Stomach (tissue), 4 donors: Measurements from ENCODE around the gene THY1.

Experiments
- EP300 ChIP-seq: sonication (generic); formaldehyde crosslinking; IDR thresholded peaks from one replicate; pipeline ENCODE4 v1.6.1; 2017; ENCODE audit warnings: antibody characterized with exemption
- POLR2A ChIP-seq, 4 donors: fragments of 450-650 bp; IDR thresholded peaks; one replicate each; pipeline ENCODE4 v1.6.1; 2016; ENCODE audit warnings: antibody characterized with exemption in 4 of 4, control low read depth in 2 of 4, mild to moderate bottlenecking in 1 of 4, moderate library complexity in 1 of 4
- POLR2AphosphoS5 ChIP-seq, 3 donors: sonication (generic); formaldehyde crosslinking; IDR thresholded peaks; one replicate each; pipeline ENCODE4 v1.6.1; 2016; ENCODE audit warnings: antibody characterized with exemption in 3 of 3
- TF ChIP-seq, protein P1 (sequence below), 7 experiments: fragments of 450-650 bp in 4 of 7; fragments of 200-600 bp in 3 of 7; sonication (generic) in 3 of 7; IDR thresholded peaks; one replicate each; pipeline ENCODE4 v1.5.1; 2016 to 2019; ENCODE audit warnings: antibody characterized with exemption in 7 of 7, control low read depth in 2 of 7, mild to moderate bottlenecking in 1 of 7

DNA sequence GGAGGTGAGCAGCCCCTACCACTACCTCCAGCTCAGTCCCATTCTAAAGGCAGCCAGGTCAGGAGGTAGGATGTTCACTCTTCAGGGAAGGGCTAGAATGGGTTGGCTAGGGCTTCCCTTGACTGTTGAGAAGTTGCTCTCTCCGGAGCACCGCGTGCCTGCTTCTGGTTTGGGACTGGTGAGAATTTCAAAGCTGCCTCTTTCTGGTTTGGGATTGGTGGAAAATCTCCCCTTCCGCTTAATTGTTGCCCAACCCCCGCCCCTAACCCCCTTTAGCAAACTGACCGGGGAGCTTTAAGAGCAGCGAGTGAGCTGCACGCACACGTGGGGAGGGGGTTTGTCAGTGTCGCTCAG is 42.2 kb downstream of the THY1 start:
- TF ChIP-seq, protein P1, sequence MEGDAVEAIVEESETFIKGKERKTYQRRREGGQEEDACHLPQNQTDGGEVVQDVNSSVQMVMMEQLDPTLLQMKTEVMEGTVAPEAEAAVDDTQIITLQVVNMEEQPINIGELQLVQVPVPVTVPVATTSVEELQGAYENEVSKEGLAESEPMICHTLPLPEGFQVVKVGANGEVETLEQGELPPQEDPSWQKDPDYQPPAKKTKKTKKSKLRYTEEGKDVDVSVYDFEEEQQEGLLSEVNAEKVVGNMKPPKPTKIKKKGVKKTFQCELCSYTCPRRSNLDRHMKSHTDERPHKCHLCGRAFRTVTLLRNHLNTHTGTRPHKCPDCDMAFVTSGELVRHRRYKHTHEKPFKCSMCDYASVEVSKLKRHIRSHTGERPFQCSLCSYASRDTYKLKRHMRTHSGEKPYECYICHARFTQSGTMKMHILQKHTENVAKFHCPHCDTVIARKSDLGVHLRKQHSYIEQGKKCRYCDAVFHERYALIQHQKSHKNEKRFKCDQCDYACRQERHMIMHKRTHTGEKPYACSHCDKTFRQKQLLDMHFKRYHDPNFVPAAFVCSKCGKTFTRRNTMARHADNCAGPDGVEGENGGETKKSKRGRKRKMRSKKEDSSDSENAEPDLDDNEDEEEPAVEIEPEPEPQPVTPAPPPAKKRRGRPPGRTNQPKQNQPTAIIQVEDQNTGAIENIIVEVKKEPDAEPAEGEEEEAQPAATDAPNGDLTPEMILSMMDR (IDR thresholded peaks at IDR 0.05) = no peak
- TF ChIP-seq POLR2AphosphoS5 (IDR thresholded peaks at IDR 0.05) (no peak), POLR2A (IDR thresholded peaks at IDR 0.05) (no peak), EP300 (no peak)
